Measurements from ENCODE around the gene ARHGAP19. TPM values are rescaled to one million over a fixed set of nuclear protein-coding genes. Genes with fewer than 3 reads are reported as not detected.
"Not testable (repeated sequence)": the region's sequence is repeated elsewhere in the genome, so short reads cannot be mapped to it uniquely, and the experiment has no call there.

ARHGAP19 gene
- total RNA-seq, 1 donor from 2014 or later: 15.2 TPM

DNA sequence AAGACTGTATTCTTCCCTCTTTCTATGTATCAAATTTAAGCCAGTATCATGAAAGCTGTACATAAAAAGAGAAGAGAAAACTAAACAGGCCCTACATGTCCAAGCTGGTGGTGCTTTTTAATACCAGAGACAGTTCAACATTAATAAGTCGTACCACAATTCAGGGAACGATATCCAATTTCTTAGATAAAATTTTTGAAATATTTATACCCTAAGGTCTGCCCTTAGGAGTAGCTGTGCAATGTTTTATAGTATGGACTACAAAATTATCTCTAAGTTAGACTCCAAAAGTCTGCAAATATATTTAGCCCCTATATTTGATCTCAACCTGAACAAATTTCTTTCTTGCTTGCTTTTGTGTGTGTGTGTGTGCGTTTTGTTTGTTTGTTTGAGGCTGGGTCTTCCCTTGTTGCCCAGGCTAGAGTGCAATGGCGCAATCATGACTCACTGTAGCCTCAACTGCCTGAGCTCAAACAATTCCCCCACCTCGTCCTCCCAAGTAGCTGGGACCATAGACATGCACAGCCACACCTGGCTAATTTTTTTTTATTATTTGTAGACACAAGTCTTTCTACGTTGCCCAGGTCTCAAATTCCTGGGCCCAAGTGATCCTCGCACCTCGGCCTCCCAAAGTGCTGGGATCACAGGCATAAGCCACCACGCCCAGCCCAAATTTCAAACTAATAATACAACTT lies 13.2 kb downstream of the ARHGAP19 start:
- no peak for DNase-seq (ENCODE audit: low spot score)

DNA sequence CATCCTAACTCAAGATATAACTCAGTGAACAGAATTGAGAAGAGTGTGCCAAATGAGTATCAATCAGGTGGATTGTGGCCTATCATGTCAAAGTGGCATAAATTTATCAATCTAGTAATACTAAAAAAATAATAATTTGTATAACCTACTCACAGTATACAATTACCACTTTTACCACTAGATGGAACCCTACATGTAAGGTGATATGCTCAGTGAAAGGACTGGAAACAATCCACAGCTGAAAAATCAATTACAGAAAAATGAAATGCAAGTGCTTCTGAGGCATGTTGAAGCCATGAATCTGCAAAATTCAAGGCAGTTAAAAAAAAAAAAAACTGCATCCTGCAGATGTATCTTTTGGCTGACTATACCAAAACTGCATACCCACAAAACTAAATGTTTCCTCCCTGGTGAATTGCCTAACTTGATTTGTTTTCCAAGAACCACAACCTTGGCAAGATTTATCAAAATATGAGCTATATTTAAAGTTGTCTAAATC lies 13.9 kb downstream of the ARHGAP19 start:
- DNase-seq (ENCODE audit: low spot score): peak; percentile 82

DNA sequence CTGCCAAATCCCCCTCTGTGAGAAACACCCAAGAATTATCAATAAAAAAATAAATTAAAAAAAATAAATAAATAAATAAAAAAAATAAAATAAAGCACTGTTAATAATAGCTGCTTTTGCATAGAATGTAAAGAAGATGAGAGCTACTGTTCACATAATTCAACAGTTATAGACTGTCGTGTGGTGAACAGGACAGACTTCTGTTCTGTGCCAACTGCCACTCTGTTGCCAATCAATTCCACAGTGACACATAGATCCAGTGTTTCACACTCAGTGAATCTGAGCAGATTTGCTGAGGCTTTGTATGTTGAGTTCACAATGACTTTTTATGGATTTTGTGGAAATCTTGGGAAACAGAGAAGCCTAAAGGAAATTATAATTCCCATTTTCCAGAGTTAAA lies 14.9 kb downstream of the ARHGAP19 start:
- DNase-seq (ENCODE audit: low spot score): no peak

DNA sequence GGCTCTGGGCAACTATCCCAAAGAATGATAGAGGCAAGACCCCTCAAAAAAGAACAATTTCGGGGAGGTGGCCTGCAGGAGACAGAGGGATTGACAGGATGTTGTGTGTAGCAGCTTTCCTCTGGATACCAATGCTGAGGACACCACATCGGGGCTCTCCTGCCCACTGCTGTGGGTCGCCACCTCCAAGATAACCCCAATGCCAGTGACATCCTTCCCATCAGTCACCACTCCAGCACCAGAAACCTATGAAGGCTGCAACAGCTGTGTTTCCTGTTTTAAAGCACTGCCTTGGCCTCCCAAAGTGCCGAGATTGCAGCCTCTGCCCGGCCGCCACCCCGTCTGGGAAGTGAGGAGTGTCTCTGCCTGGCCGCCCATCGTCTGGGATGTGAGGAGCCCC lies 17.6 kb downstream of the ARHGAP19 start:
- DNase-seq (ENCODE audit: low spot score): no peak

DNA sequence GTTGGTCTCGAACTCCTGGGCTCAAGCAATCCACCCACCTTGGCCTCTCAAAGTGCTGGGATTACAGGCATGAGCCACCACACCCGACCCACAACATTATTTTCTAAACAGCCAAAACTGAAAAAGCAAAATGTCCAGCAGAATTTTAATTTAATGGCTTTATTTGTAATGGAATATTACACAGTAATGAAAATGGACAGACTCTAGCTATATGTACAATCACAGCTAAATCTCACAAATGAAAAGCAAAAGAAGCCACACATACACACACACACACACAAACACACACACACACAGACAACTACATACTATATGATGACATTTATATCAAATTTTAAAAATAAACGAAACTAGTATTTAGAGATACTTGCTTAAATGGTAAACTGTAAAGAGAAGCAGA lies 18.7 kb downstream of the ARHGAP19 start:
- no peak for DNase-seq (ENCODE audit: low spot score)

DNA sequence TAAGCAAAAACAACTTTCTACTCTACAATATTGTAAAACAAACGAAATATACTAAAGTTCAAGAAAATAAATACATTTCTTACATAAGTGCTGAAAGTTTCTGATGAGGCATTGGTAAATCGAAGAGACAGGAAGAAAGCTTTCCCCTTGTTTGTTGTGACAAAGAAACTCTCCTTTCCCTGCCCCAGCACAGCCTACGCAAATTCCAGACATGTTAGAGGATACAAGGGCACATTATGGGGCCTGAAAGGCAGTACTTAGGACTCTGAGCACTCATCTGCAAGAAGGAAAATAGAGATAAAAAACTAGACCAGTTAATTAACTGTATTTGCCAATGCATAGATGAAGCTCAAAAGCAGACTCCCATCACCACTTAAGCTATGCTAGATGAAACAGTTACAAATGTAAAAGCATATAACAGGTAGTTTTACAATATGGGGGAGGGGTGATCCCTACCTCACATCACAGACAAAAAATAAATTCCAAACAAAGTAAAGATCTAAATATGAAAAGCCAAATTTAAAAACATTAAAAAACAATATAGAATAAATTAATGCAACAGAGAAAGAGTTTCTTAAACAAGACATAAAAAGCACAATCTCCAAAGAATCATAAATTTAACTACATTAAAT lies 21.8 kb downstream of the ARHGAP19 start:
- DNase-seq (ENCODE audit: low spot score): no peak

DNA sequence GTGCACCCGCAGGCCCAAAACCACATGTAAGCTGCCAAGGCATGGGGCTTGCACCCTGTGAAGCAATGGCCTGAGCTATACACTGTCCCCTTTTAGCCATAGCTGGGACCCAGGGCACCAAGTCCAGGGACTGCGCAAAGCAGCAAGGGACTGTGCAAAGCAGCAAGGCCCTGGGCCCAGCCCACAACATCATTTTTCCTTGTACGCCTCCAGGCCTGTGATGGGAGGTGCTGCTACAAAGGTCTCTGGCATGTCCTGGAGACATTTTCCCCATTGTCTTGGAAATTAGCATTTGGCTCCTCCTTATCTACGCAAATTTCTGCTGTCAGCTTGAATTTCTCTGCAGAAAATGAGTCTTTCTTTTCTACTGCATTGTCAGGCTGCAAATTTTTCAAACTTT lies 24.8 kb downstream of the ARHGAP19 start:
- DNase-seq (ENCODE audit: low spot score): no peak

DNA sequence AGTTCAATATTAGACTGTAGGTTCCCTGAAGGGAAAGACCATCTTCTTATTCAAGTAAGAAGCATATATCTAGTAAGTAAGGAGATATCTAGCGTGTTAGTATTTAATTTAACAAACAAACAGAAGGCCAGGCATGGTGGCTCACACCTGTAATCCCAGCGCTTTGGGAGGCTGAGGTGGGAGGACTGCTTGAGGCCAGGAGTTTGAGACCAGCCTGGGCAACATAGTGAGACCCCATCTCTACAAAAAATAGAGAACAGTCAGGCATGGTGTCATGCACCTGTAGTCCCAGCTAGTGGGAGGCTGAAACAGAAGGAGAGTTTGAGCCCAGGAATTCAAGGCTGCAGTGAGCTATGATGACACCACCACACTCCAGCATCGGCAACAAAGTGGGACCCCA lies 27.3 kb downstream of the ARHGAP19 start:
- not testable (repeated sequence) for DNase-seq (ENCODE audit: low spot score)

DNA sequence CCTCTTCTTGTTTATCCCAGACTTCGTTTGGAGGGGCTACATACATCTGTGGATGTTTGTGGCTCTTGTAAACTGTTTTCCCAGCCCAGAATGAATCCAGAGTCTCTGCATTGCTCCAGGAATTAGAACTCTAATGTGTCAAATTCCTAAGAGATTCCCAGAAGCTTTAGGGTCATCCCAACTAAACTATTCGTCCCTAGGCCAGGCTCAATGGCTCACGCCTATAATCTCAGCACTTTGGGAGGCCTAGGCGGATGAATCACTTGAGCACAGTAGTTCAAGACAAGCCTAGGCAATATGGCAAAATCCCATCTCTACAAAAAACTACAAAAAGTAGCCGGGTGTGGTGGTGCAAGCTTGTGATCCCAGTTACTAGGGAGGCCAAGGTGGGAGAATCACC lies 28.5 kb downstream of the ARHGAP19 start:
- no peak for DNase-seq (ENCODE audit: low spot score)

DNA sequence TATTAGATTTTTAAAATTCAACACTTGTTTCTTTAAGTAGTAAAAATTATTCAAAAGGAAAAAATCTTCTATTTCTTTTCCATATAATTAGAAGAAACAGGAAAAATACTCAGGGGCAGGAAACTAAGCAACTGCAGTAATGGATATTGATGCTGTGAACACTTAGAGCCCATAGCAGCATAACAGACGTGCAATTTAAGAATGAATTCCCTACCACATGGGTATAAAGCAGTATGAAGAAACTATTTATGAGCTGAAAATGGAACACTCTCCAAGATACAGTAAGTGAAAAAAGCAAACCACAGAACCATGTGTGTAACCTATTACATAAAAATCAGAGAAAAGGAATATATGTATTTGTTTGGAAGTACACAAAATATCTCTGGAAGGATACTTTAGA lies 30.8 kb downstream of the ARHGAP19 start:
- no peak for DNase-seq (ENCODE audit: low spot score)

DNA sequence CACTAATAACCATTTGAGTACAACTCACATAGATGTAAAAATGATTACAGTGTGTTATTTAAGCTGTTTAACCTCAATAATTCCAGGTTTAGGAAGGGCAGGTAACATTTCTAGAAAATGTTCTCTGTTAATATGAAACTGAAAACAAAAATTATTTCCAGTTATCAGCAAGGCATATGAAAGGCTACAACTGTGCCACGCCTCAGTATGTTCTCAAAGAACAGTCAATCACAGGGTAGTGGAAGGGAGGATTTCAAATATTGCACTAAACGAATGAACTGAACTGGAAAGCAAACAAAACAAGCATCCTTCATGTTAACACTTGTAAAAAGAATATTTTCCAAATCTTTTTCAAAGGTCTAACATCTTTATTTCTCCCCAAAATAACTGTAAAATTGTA lies 31.3 kb downstream of the ARHGAP19 start:
- DNase-seq (ENCODE audit: low spot score): no peak

DNA sequence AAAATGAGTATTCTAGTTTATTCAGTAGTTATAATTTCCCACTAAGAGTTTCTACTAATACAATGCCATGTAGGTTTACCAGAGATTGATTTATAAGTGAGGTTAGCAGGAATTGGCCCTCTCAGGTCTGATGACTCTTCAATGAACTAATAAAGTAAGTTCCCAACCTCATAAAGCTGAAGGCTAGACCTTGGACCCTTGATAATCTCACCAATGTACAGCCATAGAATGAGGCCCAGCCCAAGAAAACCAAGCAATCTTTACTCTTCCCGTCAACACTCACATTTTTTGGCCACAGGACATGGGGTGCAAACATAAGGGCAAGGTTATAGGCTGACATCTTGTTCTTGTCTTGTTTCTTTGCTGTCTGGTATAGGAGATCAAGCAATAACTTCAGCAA lies 33.3 kb downstream of the ARHGAP19 start:
- DNase-seq (ENCODE audit: low spot score): no peak

DNA sequence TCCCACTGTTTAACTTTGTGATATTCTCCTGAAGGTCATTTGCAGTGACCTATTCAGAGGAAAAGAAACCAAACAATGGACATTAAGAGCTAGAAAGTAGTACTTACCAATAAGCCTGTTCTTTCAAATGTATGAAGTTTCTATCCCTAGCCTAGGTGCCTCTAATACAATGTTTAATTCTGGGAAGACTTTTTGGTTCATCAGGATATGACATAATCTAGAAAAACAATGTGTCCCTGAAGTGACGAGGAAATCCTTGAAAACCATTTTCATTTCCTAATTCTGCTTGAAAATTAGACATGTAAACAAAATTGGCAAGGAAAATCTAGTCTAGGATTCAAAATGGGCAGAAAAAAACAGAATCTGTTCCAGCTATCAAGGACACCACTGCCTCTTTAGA lies 36.1 kb downstream of the ARHGAP19 start:
- no peak for DNase-seq (ENCODE audit: low spot score)

DNA sequence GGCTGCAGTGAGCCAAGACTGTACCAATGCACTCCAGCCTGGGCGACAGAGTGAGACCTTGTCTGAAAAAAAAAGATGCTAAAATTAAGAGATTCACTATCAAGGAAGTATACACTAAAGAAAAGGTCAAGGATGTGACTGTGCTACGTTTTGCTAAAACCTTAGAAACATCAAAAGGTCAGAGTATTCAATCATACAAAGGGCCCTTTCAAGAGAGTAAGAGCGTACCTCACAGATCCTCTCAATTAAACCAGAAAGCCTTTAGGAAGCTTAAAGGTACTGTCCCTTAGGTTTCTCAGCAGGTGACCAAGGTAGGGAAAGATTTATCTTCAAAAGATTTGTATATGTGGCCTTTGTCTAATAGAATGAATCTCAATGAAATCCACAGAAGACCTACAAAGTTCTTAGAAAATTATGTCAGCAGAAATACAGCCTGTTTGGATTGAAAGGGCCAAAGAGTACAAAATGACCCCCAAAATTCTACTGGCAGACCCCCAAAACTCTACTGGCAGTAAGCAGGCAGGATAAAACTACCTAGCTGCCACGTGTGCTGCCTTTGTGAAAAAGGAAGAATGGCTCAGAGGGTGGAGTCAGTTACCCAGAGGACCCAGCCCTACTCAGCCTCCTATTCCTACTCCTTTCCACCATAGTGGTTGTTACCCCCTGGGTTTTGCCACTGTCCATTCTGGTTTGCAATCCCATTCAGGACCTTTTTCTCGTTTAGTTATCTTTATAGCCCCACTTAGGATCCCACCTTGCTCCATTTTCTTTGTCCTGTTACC lies 36.7 kb downstream of the ARHGAP19 start:
- no peak for DNase-seq (ENCODE audit: low spot score)

DNA sequence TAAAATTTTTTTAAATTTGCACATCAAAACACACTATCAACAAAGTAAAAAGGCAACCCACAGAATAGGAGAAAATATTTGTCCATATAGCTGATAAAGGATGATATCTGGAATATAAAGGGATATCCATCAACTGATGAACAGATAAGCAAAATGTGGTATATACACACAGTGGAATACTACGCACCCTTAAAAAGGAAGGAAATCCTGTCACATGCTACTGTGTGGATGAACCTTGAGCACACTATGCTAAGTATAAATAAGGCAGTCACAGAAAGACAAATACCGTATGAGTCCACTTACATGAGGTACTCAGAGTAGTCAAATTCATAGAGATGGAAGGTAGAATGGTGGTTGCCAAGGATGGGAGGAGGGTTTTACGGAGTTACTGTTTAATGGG lies 37.7 kb downstream of the ARHGAP19 start:
- DNase-seq (ENCODE audit: low spot score): no peak

DNA sequence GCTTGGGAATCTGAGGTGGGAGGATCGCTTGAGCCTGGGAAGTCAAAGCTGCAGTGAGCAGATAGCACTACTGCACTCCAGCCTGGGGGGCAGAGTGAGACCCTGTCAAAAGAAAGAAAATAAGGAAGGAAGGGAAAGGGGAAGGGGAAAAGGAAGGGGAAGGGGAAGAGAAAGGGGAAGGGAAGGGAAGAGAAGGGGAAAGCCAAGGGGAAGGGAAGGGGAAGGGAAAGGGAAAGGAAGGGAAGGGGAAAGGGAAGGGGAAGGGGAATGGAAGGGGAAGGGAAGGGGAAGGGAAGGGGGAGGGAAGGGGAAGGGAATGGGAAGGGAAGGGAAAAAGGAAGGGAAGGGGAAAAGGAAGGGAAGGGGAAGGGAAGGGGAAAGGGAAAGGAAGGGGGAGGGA lies 41.5 kb downstream of the ARHGAP19 start:
- no peak for DNase-seq (ENCODE audit: low spot score)

DNA sequence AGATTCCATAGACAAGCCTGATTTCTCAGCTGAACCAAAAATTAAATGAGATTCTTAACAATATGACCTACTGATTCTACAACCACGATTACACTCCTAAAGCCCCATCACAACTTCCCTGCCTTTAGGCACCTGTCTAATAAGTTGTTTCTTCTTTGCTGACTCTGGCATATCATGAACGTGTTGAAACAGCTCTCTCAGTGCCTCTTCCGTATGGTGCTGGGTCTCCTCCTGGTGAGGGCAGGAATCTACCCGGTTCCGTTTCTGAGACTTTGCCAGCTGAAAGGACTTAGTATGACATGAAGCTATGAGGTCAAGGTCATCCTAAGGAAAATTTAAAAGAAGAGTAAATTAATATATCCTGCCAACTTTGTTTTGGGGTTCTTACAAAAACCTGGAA lies 48.6 kb downstream of the ARHGAP19 start:
- DNase-seq (ENCODE audit: low spot score): peak; percentile 14

DNA sequence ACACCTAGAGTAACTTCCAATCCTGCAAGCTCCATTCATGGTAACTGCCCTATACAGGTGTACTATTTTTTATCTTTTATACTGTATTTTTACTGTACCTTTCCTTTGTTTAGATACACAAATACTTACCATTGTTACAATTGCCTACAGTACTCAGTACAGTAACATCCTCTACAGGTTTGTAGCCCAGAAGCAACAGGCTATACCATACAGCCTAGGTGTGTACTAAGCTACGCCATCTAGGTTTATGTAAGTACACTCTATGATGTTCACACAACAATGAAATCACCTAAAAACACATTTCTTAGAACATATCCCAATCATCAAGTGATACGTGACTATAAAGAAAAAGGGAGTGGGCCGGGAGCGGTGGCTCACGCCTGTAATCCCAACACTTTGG lies 53.6 kb downstream of the ARHGAP19 start:
- no peak for DNase-seq (ENCODE audit: low spot score)

DNA sequence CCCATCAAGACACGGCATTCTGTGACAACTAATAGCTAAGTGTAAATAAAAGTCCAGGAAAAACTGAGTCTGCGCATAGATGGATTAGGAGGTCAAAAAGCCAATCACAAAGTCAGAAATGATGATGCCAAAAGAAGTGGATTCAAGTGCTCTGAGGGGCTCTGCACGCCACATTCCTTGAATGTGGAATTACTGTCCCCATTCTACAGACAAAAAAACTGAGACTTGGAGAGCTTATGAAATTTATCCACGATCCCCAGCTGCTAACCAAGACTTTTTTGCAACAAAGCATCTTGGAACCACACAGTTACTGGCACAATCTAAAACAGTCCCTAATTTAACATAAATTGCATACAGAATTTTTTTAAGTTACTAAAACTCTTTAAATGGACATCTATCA lies 57.1 kb downstream of the ARHGAP19 start:
- DNase-seq (ENCODE audit: low spot score): no peak

DNA sequence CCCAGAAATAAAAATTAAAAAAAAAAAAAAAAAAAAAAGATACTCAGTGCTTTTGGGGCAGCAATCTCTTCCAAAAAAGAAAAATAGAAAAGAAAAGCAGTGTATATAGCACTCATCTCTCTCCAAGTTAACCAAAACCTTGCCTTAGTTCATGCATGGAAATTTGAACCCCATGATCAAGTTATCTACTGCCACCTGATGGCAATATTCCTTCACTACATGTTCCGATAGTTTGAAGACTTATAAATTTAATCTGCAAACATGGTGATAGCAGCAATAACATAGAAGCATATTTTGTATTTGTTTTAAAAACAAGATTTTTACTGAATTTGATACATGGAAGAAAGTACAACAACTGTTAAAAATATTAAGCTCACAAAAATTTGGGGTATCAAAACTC lies 58.0 kb downstream of the ARHGAP19 start:
- peak; percentile 25 for DNase-seq (ENCODE audit: low spot score)

DNA sequence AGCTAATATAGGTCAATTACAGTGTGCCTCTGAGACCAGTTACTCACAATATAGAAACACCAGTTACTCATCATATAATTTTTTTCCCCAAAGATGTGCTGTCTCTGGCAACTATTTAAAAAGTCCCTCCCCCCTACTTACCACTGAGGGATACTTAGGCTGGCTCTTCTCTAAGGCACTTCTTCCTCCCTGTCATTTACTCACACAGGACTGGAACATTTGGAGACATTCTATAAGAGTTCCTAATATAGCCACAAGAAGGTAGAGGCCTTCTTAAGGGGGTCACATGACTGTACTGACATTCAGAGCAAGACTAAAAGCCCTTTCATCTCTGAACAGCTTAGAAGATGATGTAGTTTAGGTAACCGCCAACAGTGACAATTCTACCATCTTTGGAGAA lies 62.3 kb downstream of the ARHGAP19 start:
- peak; percentile 19 for DNase-seq (ENCODE audit: low spot score)

DNA sequence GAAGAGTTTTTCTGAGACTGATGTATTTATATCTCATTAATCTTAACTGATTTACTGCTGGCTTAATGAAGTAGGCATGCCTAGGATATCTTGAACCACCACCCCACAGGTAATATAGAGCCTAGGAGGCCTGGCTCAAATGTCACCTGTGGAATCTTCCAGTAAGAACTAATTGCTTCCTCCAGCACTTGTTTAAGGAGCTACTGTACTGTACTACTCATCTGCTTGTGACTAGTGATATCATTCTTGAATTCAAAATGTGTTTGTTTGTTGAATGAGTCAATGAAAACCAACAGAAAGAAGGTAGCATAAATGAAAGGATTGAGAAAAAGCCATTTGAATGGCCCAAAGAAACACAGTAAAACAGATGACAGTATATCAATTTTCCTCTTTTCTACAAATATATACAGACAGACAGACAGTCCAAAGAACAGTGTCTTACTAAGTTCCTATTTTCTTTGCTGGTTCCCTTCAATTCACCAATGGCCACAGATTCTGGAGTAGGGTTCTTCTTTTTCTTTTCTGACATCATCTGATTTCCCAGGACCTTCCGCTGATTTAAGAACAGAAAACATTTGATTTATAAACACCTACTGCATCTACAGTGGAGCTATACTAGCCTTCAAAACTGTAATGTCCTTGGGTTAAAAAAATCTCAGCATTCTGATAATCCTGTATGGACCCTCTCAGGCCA lies 63.0 kb downstream of the ARHGAP19 start:
- no peak for DNase-seq (ENCODE audit: low spot score)
